A673 (cell line): ENCODE data around the gene TMEM217. TPM values are rescaled to one million over a fixed set of nuclear protein-coding genes. Genes with fewer than 3 reads are reported as not detected.
"Not testable (repeated sequence)": the region's sequence is repeated elsewhere in the genome, so short reads cannot be mapped to it uniquely, and the experiment has no call there.

ENCODE experiments used
- Bru-seq: library from RNA; stranded (reverse); fragments of 400-500 nt; gene quantifications from one replicate; lab custom pipeline; 2021; lab: Mats Ljungman, UMichigan
- BruChase-seq, 2 experiments: library from RNA; stranded (reverse); fragments of 400-500 nt; gene quantifications; one replicate each; lab custom pipeline; 2021; lab: Mats Ljungman, UMichigan
- BruUV-seq: library from RNA; stranded (reverse); fragments of 400-500 nt; replicated peaks from 2 replicates; lab custom pipeline; 2021; lab: Mats Ljungman, UMichigan
- CTCF ChIA-PET: fragments of 300-600 bp; sonication (Branson Sonifier 250); formaldehyde crosslinking; loops from one replicate; lab custom pipeline; 2022; ENCODE audit warnings: antibody characterized with exemption; lab: Charles Lee
- POLR2A ChIA-PET: fragments of 300-600 bp; sonication (Branson Sonifier 250); formaldehyde crosslinking; loops from one replicate; lab custom pipeline; 2022; ENCODE audit warnings: antibody characterized with exemption; ENCODE audit not compliant: low non-redundant PET; lab: Charles Lee
- DNase-seq: peaks from one replicate; pipeline ENCODE4 v3.0.0-alpha.2; 2015; ENCODE audit warnings: low spot score
- H3K27ac ChIP-seq: fragments of 200-600 bp; sonication (generic); 2 replicates; pipeline ENCODE4 v1.5.1; 2016; ENCODE audit warnings: mixed run types, low read depth, mild to moderate bottlenecking, mixed read lengths, antibody characterized with exemption, low read length; ENCODE audit not compliant: poor library complexity, severe bottlenecking
- H3K27me3 ChIP-seq: fragments of 200-600 bp; sonication (generic); replicated peaks from 2 replicates; pipeline ENCODE4 v1.6.1; 2017; ENCODE audit warnings: mixed run types, low read depth, mild to moderate bottlenecking, mixed read lengths, antibody characterized with exemption, low read length; ENCODE audit not compliant: insufficient read depth, poor library complexity
- H3K36me3 ChIP-seq: fragments of 200-600 bp; sonication (generic); 2 replicates; pipeline ENCODE4 v1.6.1; 2016; ENCODE audit warnings: mixed run types, mild to moderate bottlenecking, mixed read lengths, antibody characterized with exemption, low read length; ENCODE audit not compliant: insufficient read depth, poor library complexity, severe bottlenecking
- H3K4me1 ChIP-seq: fragments of 200-600 bp; sonication (generic); 2 replicates; pipeline ENCODE4 v1.6.1; 2017; ENCODE audit warnings: mixed run types, mild to moderate bottlenecking, mixed read lengths, antibody characterized with exemption, low read length; ENCODE audit not compliant: insufficient read depth, poor library complexity, severe bottlenecking
- H3K4me3 ChIP-seq: fragments of 200-600 bp; sonication (generic); 2 replicates; pipeline ENCODE4 v1.5.1; 2016; ENCODE audit warnings: low read depth, mixed run types, mild to moderate bottlenecking, mixed read lengths, low read length; ENCODE audit not compliant: poor library complexity, severe bottlenecking
- H3K9me3 ChIP-seq: fragments of 200-600 bp; sonication (generic); 2 replicates; pipeline ENCODE4 v1.6.1; 2016; ENCODE audit warnings: mixed run types, low read depth, mild to moderate bottlenecking, mixed read lengths, antibody characterized with exemption, low read length; ENCODE audit not compliant: poor library complexity, severe bottlenecking
- EZH2 ChIP-seq: fragments of 200-600 bp; sonication (generic); IDR thresholded peaks from 2 replicates; pipeline ENCODE4 v1.6.1; 2017; ENCODE audit warnings: borderline replicate concordance, low read depth, mild to moderate bottlenecking, mixed read lengths, antibody characterized with exemption, low read length; ENCODE audit not compliant: poor library complexity, severe bottlenecking
- intact Hi-C: fragments of 100-400 bp; cut with micrococcal nuclease; formaldehyde crosslinking; loops from one replicate; pipeline ENCODE4 v1.10.0; 2022; ENCODE audit not compliant: unreplicated experiment
- long read RNA-seq: library from polyadenylated mRNA; stranded (forward); transcript quantifications from one replicate; pipeline ENCODE4 v2.0.0, GENCODE V29; 2022
- total RNA-seq: library from RNA; stranded (reverse); gene quantifications from 2 replicates; pipeline ENCODE4 v1.2.3, GENCODE V29; 2021
- TF ChIP-seq, protein P1 (sequence below): fragments of 300-800, 200-600 bp; sonication (generic); conservative IDR thresholded peaks from 2 replicates; pipeline ENCODE4 v1.5.1; 2017; ENCODE audit warnings: low read depth, mild to moderate bottlenecking, antibody characterized with exemption, low read length, moderate library complexity, mixed read lengths

TMEM217 gene
- total RNA-seq (0.37 TPM in 1 of 2 replicates, not detected in the other), Bru-seq, nascent RNA (percentile 24 among the genes with signal in this experiment), BruChase-seq, experiment 1, labeled RNA remaining after a 2-hour chase (percentile 23 among the genes with signal in this experiment), BruChase-seq, experiment 2, labeled RNA remaining after a 6-hour chase (percentile 26 among the genes with signal in this experiment)
- long read RNA-seq: 0 reads

DNA sequence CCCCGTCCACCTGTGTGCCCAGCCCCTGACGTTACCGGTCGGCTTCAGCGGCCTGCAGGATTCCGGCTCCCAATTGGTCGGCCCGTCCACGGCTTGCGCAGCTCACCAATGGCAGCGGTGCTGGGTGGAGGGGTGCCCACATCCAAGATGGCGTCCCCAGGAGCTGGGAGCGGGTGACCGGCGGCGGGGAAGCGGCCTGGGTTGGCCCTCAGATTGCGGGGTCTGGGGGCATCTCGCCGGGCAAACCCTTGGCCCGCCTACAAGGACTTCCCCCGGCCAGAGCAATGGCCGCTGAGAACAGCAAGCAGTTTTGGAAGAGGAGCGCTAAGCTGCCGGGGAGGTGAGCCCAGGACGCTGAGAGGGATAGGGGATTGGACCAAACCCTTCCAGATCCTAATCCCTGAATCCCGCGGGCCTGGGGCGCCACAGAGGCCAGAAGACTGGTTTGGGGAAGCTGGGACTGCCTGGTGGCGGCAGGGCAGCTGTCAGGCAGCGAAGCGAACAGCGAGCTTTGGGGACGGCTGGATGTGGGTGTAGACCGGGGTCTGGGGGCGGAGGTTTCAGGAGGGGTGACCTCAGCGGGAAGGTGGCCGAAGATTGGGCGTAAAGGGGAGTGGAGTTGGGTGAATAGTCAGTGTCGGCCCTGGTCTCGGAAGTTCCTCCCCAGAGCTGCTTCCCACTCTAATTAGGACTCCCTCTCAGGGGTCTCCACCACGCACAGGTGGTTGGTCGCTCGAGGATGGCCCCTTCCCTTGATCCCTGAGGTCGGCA lies at the start of gene TMEM217, which contains the start of gene TBC1D22B:
Gene TMEM217 (minus strand): TSS at position 511 of the 771 bp plus-strand sequence. CDS start 39,114 bp downstream, outside the sequence.
Gene TBC1D22B (plus strand): TSS at position 139 of the 771 bp plus-strand sequence. CDS start 146 bp downstream, at position 285.
- Histone ChIP-seq H3K36me3 (no peaks in the 10 kb centered on the region), H3K9me3 (no peaks in the 10 kb centered on the region), H3K4me3 (peak within 1 kb of the TSS; percentile 93), H3K27ac (peak within 1 kb of the TSS; percentile 83), H3K4me1 (peaks cover 16% of the 10 kb centered on the region), H3K27me3 (no peaks in the 10 kb centered on the region)
- POLR2A ChIA-PET: interaction anchor here (0.7 kb wide), 2 partner anchors 50 to 479 kb away, joined by 3 read pairs; no protein-coding TSS in a partner anchor
- CTCF ChIA-PET: interaction anchor here (0.6 kb wide), 1 partner anchor 231 kb away, joined by 3 read pairs; no protein-coding TSS in a partner anchor
- intact Hi-C loops: no loop called here
- DNase-seq: peak; percentile 96
- no TSS peak for BruUV-seq
- no peak for TF ChIP-seq EZH2
- TF ChIP-seq, protein P1, sequence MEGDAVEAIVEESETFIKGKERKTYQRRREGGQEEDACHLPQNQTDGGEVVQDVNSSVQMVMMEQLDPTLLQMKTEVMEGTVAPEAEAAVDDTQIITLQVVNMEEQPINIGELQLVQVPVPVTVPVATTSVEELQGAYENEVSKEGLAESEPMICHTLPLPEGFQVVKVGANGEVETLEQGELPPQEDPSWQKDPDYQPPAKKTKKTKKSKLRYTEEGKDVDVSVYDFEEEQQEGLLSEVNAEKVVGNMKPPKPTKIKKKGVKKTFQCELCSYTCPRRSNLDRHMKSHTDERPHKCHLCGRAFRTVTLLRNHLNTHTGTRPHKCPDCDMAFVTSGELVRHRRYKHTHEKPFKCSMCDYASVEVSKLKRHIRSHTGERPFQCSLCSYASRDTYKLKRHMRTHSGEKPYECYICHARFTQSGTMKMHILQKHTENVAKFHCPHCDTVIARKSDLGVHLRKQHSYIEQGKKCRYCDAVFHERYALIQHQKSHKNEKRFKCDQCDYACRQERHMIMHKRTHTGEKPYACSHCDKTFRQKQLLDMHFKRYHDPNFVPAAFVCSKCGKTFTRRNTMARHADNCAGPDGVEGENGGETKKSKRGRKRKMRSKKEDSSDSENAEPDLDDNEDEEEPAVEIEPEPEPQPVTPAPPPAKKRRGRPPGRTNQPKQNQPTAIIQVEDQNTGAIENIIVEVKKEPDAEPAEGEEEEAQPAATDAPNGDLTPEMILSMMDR: no peak

DNA sequence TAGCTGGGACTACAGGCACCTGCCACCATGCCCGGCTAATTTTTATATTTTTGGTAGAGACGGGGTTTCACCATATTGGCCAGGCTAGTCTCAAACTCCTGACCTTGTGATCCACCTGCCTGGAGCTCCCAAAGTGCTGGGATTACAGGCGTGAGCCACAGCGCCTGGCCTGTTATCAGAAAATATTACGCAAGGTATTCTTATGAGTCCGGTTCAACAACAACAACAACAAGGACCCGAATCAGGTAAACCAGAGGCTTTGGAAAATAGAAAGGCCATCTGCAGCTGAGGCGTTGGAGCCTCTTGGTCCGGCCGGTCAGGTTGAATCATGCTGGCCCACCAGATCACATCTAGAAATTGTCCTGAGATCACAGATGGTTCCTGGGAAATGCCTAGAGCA lies 49.5 kb upstream of the TMEM217 start:
- H3K9me3 ChIP-seq, intact Hi-C loops, CTCF ChIA-PET, H3K4me1 ChIP-seq, H3K36me3 ChIP-seq, DNase-seq, H3K4me3 ChIP-seq, BruUV-seq, H3K27me3 ChIP-seq, H3K27ac ChIP-seq, POLR2A ChIA-PET: not testable (repeated sequence)

DNA sequence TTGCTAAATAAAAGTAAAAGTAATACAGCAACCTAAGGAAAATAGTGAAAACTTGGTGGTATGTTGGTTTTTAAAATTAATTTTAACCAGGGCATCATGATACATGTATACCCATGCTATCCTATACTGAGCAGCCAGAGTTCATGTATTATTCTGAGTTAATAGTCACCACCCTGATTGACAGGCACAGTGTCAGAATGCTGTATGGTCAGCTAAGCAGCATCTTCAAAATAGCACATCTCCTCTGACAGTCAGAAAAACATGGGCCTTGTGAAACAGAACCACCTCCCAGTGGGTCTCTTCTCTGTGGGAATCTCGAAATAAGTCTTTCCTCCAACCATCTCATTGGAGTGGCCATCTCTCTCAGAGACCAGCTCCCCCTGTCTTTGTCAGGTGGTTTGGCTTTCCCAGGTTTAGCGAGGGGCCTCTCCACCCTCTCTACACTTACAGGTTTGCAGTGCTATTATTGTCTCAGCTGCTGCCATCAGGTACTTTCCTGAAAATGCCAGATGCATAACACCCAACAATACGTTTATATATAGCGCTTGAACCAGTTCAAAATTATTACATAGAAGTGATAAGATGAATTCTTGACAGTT lies 48.8 kb upstream of the TMEM217 start:
- TF ChIP-seq EZH2: no peak
- TF ChIP-seq, protein P1: no peak
- no peaks in the 10 kb centered on the region for H3K36me3 ChIP-seq
- no peak for DNase-seq
- H3K4me3 ChIP-seq: no peak overlapping the region
- no peak overlapping the region for H3K27ac ChIP-seq
- H3K9me3 ChIP-seq: no peaks in the 10 kb centered on the region
- no peaks in the 10 kb centered on the region for H3K27me3 ChIP-seq
- no peaks in the 10 kb centered on the region for H3K4me1 ChIP-seq
- POLR2A ChIA-PET: no interaction called here
- CTCF ChIA-PET: no interaction called here
- no TSS peak for BruUV-seq
- intact Hi-C loops: no loop called here
